GM12878 (cell line): ENCODE data around the gene SCLT1.

Experiments
- CTCF ChIP-seq, 3 experiments: IDR thresholded peaks in 2 of 3; conservative IDR thresholded peaks in 1 of 3; 2 replicates each; pipeline ENCODE4 v1.5.1; 2011; ENCODE audit warnings: low read depth in 3 of 3, low read length in 3 of 3, mild to moderate bottlenecking in 3 of 3, control low read depth in 2 of 3, moderate library complexity in 2 of 3, inconsistent platforms in 1 of 3, mixed read lengths in 1 of 3; ENCODE audit not compliant: control insufficient read depth in 2 of 3, insufficient read depth in 1 of 3; ENCODE audit errors: extremely low read depth in 1 of 3
- EP300 ChIP-seq, 2 experiments: fragments of 150-350 bp in 1 of 2; IDR thresholded peaks; 2 replicates each; pipeline ENCODE4 v1.6.1; 2011 to 2012; ENCODE audit warnings: low read depth in 2 of 2, low read length in 2 of 2, borderline replicate concordance in 1 of 2, improper control_type of control experiment in 1 of 2, inconsistent platforms in 1 of 2; ENCODE audit not compliant: control insufficient read depth in 1 of 2
- FOS ChIP-seq: IDR thresholded peaks from 3 replicates; pipeline ENCODE4 v1.6.1; 2011; ENCODE audit warnings: borderline replicate concordance; ENCODE audit not compliant: insufficient read length; ENCODE audit errors: extremely low read depth
- SUZ12 ChIP-seq: fragments of 200-600 bp; sonication (generic); IDR thresholded peaks from one replicate; pipeline ENCODE4 v1.6.1; 2018; ENCODE audit warnings: antibody characterized with exemption, mild to moderate bottlenecking; ENCODE audit not compliant: unreplicated experiment
- YY1 ChIP-seq: IDR thresholded peaks from 2 replicates; pipeline ENCODE4 v1.6.1; 2011; ENCODE audit warnings: low read depth, mild to moderate bottlenecking, low read length

GRCh38 chr4:128917781-128918180, 175.6 kb downstream of the SCLT1 start:
- TF ChIP-seq EP300 (IDR thresholded peaks at IDR 0.05; ENCODE audit: borderline replicate concordance in 1 of 2, control insufficient read depth in 1 of 2, low read depth in 2 of 2, low read length in 2 of 2) (peak; percentile 45 to 55; a peak in 2 of 4 replicates), SUZ12 (no peak), YY1 (no peak), FOS (no peak), CTCF (IDR thresholded peaks at IDR 0.05 in 2 of 3, conservative IDR thresholded peaks at IDR 0.05 in 1 of 3; ENCODE audit: control insufficient read depth in 2 of 3, extremely low read depth in 1 of 3, insufficient read depth in 1 of 3, low read depth in 3 of 3, low read length in 3 of 3) (no peak)
